Stimulated activated CD4-positive, alpha-beta T cell treated with anti-CD3 and anti-CD28 coated beads, Interleukin-4, amount 100 ng/mL, for 1 hour (primary cell): ENCODE results near the gene SLC26A8.
"Not testable (repeated sequence)": the region's sequence is repeated elsewhere in the genome, so short reads cannot be mapped to it uniquely, and the experiment has no call there.

Source experiments
- DNase-seq: peaks from one replicate; pipeline ENCODE4 v3.0.0-alpha.2; 2020

The SLC26A8 gene

GRCh38 chr6:36050947-36051710, 26.7 kb upstream of the SLC26A8 start:
- no peak for DNase-seq

GRCh38 chr6:36050305-36050704, 25.9 kb upstream of the SLC26A8 start:
- no peak for DNase-seq

GRCh38 chr6:36049582-36049981, 25.1 kb upstream of the SLC26A8 start:
- DNase-seq, result no peak

DNA sequence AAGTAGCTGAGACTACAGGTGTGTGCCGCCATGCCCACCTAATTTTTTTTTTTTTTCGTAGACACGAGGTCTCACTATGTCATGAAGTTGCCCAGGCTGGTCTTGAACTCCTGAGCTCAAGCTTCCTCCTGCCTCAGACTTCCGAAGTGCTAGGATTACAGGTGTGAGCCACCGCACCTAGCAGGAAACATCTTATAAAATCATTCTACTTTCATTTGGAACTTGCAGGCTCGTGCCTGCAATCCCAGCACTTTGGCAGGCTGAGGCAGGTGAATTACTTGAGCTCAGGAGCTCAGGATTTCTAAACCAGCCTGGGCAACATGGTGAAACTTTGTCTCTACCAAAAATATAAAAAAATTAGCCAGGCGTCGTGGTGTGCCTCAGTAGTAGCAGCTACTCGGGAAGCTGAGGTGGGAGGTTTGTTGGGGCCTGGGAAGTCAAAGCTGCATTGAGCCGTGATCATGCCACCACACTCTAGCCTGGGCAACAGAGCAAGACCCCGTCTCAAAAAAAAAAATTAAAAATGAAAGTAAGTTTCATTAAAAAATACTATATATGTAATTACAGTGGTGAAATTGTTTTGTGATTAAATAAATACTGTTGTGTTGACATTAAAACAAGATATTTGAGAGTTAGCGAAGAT, 18.3 kb upstream of the SLC26A8 start:
- DNase-seq, result no peak

DNA sequence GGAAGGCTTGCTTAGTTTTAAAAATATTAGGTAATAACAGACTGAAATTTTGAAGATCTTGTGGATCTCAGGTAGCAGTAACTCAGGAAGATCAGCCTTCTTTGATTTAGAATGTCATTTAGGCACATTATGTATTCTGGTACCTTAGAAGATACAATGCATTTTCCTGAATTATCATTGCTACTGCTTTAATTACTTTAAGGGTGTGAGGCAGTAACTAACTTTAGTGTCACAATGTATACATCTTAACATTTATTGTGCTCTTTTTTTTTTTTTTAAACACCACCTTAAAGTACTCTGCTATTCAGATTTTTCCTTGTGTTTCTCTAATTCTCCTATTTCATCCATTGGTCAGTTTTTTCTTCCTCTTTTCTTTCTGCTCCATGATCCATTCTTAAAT, 16.5 kb upstream of the SLC26A8 start:
- no peak for DNase-seq

DNA sequence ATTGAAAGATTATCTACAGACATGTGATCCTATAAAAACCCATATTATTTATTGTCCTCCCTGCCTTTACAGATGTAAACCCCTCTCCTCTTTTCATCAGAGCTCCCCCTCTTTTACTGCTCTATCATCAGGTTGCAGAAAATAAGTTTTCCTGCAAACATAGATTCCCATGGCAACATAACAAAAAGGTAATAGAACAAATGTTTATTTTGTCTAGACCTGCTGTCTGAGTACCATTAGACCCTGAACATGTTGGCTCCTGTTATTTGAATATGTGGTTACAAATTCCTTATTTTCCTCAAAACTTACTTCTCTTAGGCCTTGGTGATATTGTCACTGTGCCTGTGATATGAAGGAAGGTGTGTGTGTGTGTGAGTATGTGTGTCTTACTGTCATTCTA, 14.7 kb upstream of the SLC26A8 start:
- no peak for DNase-seq

DNA sequence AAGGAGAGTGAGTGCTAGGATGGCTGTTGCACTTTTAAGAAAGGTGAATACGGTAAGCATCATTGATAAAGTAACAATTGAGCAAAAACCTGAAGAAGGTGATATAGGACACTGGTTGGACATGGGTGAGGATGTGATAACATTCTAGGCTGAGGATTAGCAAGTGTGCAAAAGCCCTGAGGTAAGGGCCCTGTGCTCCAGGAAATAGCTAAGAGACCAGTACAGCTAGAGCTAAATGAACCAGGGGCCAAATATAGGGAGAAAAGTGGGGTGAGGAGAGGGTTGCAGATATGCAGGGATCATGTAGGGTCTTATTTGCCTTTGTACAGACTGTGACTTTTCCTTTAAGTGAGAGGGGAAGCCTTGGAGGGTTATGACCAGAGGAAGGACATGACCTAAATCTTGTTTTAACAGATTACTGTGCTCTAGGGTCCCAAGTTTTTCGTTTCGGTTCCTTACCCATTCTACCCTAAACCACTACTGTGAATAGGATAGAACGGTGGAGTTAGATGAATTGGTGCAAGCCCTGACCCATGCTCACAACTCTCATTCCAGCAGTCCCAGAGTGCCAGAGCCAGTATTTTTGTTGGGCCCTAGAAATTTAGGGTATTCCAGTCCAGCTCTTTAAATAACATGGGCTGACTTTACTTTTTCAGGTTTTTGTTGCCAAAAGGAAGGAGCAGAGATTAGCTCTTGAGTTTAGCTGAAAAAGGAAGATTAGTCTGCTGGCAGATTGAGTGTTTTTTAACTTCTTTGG, 13.9 kb upstream of the SLC26A8 start:
- DNase-seq, result no peak

DNA sequence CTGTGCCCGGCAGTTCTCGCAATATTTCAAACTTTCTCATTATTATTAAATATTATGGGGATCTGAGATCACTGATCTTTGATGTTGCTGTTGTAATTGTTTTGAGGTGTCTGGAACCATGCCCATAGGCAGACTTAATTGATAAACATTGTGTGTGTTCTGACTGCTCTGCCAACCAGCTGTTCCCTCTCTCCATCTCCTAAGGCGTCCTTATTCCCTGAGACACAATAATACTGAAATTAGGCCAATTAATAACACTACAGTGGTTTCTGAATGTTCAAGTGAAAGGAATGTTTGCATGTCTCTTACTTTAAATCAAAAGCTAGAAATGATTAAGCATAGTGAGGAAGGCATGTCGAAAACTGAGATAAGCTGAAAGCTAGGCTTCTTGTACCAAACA, 10.8 kb upstream of the SLC26A8 start:
- DNase-seq, result no peak

GRCh38 chr6:36034441-36034840, 10.0 kb upstream of the SLC26A8 start:
- no peak for DNase-seq

DNA sequence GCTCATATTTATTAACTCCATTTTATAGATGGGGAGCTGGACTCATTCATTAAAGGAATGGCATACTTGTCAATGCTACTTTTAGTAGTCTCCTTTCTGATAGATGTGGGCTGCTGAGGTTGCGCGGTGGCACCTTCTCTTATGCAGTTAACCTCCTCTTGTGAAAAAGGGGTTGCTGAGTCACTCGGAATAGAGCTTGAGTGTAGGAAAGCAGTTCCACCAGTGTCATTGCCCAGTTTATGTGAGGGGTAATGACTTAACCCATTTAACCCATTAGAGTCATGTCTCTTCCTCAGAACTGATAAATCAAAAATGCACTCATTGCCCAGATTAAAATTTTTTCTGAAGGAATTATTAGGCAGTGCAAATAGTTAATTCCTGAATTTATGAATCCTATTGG, 9.5 kb upstream of the SLC26A8 start:
- DNase-seq, result peak; percentile 38

DNA sequence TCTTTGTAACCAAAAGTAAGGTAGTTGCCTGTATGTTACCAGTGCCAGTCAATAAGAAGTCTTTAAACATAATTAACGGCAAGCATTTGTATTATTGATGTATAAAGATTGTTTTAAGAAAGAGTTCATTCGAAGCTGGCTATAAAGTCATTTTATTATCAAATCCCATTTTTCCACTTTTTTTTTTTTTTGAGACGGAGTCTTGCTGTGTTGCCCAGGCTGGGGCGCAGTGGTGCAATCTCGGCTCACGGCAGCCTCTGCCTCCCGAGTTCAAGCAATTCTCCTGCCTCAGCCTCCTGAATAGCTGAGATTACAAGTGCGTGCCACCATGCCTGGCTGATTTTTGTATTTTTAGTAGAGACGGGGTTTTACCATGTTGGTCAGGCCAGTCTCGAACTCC, 8.7 kb upstream of the SLC26A8 start:
- not testable (repeated sequence) for DNase-seq

GRCh38 chr6:36032261-36032660, 7.8 kb upstream of the SLC26A8 start:
- DNase-seq, result no peak

DNA sequence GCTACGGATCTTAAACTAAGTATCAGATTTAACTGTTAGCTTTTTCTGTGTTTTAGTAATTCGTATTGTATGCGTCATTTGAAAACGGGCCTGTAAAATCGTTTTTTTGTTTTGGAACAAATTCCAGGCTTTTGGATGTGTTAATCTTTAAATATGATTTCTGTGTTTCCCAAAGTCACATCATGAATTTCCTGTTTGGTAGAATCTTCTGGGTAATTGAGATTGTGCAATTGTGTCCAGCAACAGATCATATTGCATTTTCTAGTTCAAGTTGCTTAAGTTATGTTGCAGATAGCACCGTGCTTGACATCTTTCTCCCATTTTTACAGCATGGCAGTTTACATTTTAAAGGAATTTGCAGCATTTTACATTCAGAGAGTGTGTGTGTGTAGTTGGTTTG, 5.0 kb upstream of the SLC26A8 start:
- DNase-seq, result no peak

DNA sequence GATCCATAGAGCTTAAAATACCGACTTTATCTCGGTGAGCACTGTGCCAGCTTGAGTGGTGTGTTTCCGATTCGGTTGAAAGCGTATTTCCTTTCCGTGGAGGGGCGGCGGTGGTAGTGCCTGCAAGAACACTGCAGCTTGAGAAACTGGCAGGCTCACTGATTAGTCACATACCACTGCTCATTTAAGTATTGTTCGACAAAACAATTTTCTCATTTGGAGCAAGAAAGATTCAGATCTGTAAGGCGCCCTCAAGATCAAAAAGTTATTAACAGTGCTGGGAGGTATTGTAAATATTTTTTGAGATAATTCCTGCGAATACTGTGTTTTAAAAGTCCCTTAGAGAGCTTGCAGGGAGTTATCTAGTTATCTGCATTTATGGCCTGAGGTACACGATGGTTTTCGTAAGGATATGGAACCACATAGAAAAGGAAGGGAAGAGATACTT, 4.5 kb upstream of the SLC26A8 start:
- DNase-seq, result peak; percentile 74

DNA sequence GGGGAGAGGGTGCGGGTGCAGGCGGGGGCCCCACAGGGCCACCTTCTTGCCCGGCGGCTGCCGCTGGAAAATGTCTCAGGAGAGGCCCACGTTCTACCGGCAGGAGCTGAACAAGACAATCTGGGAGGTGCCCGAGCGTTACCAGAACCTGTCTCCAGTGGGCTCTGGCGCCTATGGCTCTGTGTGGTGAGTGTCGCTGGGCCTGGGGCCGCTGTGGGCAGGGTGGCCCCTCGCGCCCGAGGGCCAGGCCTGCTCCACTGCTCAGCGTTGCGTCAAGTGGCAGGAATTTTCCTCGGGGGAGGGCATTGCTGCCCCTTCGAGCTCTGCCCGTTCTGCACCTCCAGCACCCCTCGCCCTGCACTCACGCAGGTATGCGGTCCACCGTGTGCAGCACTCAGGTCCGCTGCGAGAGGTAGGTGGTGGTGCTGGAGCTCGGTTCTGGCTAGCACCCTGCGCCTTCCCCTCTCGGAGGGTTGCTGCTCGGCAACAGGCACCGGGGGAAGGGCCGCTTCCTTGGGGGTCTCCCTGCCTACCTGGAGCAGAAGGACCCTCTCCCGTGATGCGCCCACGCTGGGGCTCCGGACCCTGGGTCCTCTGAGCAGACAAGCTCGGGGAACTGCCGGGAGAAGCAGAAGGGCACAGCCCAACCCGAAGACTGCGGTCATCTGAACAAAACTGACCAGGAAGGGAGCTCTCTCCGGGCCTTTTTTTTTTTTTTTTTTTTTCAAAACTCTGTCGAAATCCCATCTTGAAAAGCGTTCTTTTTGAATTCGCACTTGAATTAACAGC, 3.8 kb upstream of the SLC26A8 start:
- peak; percentile 46 for DNase-seq

- DNase-seq, result peak; percentile 98
Observed at GRCh38 chr6:36027501-36028087, 3.2 kb upstream of the SLC26A8 start, which contains the start of gene MAPK14. Gene MAPK14, plus strand, starts transcription at chr6:36027808. Its CDS starts 350 bp downstream, at chr6:36028158.

- no peak for DNase-seq
Observed at GRCh38 chr6:36025932-36026327, 1.5 kb upstream of the SLC26A8 start.

DNA sequence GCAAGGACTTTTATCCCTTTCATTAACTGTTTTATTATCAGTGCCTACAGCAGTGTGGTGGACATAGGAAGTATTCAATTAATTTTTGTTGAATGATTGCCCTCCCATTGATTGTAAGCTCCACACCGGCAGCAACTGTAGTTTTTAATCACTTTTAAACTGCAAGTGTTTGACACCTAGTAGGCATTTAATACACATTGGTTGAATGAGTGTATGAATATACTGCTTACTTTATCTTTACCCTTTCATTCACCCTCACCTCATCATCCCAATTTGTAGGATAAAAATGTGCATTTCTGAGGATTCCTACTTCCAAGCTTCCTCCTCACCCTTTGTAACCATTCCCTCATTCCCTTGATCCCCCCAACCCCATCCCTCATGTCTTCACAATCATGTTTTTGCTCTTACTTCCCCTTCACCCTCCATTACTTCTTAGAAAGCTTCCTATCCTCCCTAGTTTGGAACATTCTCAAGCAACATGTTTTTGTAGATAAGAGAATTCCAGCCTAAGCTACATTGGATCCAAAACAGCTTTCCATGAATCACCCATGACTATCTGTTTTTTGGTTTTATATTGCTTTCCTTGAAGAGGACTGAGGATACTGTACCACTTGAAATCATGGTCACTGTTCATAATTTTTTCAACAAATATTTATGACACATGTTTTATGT, 955 bp upstream of the SLC26A8 start:
- no peak for DNase-seq

- no peak for DNase-seq
Observed at GRCh38 chr6:36020154-36020553, 4.3 kb downstream of the SLC26A8 start.

DNA sequence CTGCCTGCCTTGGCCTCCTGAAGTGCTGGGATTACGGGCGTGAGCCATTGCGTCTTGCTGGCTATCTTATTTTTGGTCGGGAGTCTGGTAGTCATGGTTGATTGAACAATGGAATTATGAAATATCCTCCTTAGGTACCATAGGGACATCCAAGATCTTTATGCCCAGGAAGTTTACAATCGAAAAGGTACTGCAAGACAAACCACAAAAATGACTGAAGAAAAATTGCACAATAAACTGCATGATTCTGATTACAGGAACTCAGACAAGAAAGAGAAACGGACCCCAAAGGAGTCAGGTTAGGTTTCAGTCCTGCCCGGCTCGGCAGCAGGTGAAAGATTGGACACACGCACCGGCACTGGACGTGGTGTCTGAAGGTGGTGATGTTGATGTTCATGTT, 5.3 kb downstream of the SLC26A8 start:
- DNase-seq, result no peak

GRCh38 chr6:36018339-36018738, 6.1 kb downstream of the SLC26A8 start:
- no peak for DNase-seq

DNA sequence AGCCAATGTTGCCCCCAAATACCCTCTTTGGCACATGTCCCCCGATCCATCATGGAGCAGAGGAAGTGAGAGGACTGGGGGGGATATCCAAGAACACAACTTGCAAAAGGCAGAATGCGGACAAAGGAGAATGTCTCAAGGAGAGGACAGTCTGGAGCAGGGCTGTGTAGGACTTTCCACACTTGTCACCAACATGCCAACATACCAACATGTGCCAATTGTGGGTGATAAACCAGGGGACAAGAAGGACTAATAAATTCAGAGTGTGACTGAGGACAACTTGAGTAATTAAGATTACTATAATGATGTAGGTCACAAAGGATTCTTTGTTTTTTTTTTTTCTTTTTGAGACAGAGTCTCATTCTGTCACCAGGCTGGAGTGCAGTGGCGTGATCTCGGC, 8.8 kb downstream of the SLC26A8 start:
- no peak for DNase-seq
